ENCODE data around the gene BLM. TPM values are rescaled to one million over a fixed set of nuclear protein-coding genes. Genes with fewer than 3 reads are reported as not detected.

Gene BLM
- total RNA-seq, 2 experiments from 2014 or later, result 46.4 to 47.1 TPM

GRCh38 chr15:90765966-90766365, 48.8 kb downstream of the BLM start:
- POLR2A ChIA-PET, result no interaction called here
- CTCF ChIA-PET, result no interaction called here

DNA sequence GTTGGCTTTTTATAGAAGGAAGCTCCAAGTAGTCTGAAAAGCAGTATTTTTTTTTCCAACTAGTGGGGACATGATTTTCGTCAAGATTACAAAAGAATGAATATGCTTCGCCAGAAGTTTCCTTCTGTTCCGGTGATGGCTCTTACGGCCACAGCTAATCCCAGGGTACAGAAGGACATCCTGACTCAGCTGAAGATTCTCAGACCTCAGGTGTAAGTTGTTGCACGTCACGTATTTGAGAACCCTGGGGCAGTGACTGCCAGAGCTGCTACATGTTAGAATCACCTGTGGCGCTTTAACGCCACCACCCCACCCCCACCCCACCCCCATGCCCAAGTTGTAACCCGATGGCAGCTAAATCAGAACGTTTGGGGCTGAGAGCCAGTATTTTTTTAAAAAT, 52.2 kb downstream of the BLM start:
- ChIA-PET CTCF (interaction anchor here (0.8 kb wide), 1 partner anchor 257 kb away, joined by 3 read pairs; no protein-coding TSS in a partner anchor), POLR2A (no interaction called here)

DNA sequence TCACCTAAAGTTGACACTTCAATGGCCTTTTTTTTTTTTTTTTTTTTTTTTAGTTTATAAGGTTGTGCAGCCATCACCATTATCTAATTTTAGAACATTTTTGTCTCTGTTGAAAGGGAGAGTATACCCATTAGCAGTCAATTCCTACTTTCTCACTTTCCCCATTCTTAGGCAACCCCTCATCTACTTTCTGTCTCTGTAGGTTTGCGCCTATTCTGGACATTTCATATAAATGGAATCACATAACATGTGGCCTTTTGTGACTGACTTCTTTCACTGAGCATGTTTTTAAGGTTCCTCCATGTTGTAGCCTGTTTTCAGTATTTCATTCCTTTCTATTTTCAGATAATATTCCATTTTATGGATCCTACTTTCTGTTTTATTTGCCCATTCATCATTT, 56.3 kb downstream of the BLM start:
- ChIA-PET CTCF (no interaction called here), POLR2A (interaction anchor here (0.7 kb wide), 1 partner anchor 707 kb away, joined by 3 read pairs; no protein-coding TSS in a partner anchor)

DNA sequence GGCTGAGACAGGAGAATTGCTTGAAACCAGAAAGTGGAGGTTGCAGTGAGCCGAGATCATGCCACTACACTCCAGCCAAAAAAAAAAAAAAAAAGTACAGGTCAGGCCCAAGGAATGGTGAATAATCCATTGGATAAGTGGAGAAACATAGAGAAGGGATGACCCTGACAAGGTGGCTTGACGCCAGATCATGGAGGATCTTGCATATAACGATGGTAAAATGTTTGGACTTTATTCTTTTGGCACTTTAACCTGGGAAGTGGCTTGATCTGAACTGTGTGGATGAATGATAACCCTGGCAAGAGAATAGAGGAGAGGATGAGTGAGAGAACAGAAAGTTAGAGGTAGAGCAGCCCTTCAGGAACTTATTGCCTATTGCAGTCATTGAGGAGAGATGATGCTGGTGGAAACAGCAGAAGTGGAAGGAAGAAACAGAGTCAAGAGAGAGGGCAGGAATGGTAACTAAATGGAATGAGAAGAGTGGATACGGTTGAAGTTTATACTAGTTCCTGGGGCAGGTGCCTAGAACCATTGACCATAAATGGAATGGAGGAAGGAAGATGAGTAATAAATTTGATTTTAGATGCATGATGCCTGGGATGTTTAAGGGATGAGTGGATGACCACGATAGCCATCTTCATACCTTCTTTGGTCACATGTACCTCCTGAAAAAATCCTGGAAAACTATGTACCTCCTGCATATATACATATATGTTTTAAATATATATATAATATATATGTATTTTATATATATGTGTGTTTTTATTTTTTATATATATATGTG, 57.8 kb downstream of the BLM start:
- ChIA-PET CTCF (interaction anchor here (0.7 kb wide), 1 partner anchor 32 kb away, joined by 3 read pairs; no protein-coding TSS in a partner anchor), POLR2A (no interaction called here)

DNA sequence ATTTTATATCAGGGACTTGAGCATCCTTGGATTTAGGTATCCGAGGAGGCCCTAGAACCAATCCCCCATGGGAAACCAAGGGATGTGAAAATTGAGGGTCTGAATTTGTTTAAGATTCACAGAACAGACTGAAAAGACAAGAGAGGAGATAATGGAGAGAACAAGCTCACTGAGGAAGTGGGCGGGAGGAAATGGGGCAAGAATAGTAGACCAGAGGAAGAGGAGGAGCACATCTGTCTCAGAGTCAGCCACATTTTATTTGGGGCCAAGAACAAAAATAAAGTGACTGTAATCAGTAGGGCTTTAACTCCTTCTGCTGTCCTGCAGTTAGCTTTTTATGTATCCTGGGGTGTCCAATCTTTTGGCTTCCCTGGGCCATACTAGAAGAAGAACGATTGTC, 63.8 kb downstream of the BLM start:
- POLR2A ChIA-PET, result no interaction called here
- CTCF ChIA-PET, result no interaction called here

DNA sequence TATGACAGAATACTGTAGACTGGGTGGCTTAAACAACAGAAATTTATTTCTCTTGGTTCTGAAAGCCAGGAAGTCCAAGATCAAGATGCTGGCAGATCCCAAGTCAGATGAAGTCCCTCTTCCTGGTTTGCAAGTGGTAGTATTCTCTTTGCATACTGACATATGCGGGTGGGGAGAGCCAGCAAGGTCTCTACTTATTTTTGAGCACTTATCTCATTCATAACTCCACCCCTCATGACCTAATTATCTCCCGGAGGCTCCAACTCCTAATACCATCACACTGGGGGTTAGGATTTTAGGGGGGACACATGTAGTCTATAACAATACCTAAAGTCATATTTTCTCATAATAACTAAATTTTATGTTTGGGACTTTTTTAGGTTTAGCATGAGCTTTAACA, 65.3 kb downstream of the BLM start:
- POLR2A ChIA-PET, result no interaction called here
- CTCF ChIA-PET, result no interaction called here

DNA sequence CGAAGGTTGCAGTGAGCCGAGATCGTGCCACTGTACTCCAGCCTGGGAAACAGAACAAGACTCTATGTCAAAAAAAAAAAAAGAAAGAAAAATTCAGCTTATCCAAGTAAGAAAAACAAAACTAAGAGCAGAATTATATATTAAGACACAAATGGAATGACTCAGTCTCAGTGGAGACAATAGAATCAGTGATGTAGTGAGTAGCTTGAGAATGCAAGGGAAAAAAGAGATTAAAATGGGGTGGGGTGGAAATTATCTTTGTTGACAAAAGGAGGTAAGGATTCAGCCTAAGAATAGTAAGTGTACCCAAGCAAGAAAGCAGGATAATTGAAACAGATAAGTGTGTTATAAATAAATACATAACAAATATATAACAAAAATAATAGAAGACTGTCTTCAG, 70.7 kb downstream of the BLM start:
- CTCF ChIA-PET, result interaction anchor here (0.7 kb wide), 1 partner anchor 245 kb away, joined by 4 read pairs; no protein-coding TSS in a partner anchor
- POLR2A ChIA-PET, result no interaction called here

DNA sequence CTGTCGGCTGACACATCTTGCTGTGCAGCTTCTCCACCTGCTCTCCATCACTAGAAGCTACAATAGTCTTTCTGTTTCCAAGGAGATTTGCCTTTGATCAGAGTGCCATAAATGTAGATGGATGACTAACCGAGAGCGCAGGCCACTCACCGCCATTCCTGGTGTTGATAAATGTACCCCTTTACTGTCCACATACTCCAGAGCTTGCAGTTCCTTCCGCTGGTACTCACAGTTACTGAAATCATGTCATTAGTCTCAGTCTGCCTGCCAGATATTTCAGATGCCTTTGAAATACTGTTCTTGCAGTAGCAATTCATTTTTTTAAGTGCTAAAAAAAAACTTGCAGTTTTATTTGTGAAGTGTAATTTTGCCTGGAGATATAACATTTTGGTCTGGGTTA, 72.3 kb downstream of the BLM start:
- ChIA-PET CTCF (no interaction called here), POLR2A (no interaction called here)

- POLR2A ChIA-PET, result interaction anchor here (0.6 kb wide), 2 partner anchors 52 to 153 kb away, joined by 3 to 4 read pairs; no protein-coding TSS in a partner anchor
- CTCF ChIA-PET, result no interaction called here
Observed at GRCh38 chr15:90790057-90790456, 72.9 kb downstream of the BLM start.

- CTCF ChIA-PET, result interaction anchor here (1.1 kb wide), 1 partner anchor 96 kb away, joined by 3 read pairs; no protein-coding TSS in a partner anchor
- POLR2A ChIA-PET, result no interaction called here
Observed at GRCh38 chr15:90790561-90790960, 73.4 kb downstream of the BLM start.

GRCh38 chr15:90794538-90794937, 77.4 kb downstream of the BLM start:
- ChIA-PET CTCF (no interaction called here), POLR2A (interaction anchor here (0.7 kb wide), 1 partner anchor 1459 kb away, joined by 4 read pairs; no protein-coding TSS in a partner anchor)

DNA sequence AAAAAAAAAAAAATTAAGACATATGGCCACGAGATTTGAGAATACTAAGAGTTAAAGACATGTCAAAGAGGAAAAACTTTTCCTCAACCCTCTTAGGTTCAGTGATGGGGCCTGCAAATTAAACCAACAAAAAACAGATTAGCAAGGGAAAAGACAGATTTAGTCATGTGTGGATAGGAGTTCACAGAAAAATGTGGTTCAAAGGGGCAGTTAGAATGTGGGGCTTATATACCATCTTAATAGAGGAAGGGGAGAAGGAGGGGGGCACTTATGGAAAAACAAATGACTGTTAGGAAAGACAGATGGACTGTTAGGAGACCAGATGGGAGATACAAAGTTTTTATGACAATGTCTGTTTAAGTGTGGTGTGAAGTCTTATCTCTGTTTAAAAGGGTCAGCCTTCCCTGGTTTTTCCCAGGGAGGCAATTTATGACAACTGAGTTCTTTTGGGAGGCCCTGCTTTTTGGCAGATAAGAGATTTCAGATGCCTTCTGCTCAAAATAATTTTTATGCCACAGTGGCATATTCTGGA, 82.6 kb downstream of the BLM start:
- CTCF ChIA-PET, result no interaction called here

DNA sequence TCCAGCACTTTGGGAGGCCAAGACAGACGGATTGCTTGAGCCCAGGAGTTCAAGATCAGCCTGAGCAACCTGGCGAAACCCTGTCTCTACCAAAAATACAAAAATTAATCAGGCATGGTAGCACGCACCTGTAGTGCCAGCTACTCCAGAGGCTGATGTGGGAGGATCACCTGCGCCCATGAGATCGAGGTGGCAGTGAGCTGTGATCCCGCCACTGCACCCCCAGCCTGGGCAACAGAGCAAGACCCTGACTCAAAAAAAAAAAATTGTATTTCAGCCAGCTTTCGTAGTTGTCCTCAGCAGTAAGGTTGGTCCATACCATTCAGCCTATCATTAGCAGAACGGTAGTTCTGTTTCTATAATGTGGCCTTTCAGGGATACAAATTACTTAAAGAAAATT, 84.7 kb downstream of the BLM start:
- ChIA-PET CTCF (interaction anchor here (1.0 kb wide), 1 partner anchor 8 kb away, joined by 3 read pairs; no protein-coding TSS in a partner anchor), POLR2A (interaction anchor here (0.7 kb wide), 1 partner anchor 73 kb away, joined by 3 read pairs; no protein-coding TSS in a partner anchor)

More for the DNA sequence above, 82.6 kb downstream of the BLM start:
- POLR2A ChIA-PET, result no interaction called here

GRCh38 chr15:90807074-90807785, 90.1 kb downstream of the BLM start:
- ChIA-PET POLR2A (no interaction called here), CTCF (interaction anchor here (0.6 to 1.9 kb wide), 3 partner anchors 33 to 79 kb away, joined by 3 to 9 read pairs (median 3); no protein-coding TSS in a partner anchor)

DNA sequence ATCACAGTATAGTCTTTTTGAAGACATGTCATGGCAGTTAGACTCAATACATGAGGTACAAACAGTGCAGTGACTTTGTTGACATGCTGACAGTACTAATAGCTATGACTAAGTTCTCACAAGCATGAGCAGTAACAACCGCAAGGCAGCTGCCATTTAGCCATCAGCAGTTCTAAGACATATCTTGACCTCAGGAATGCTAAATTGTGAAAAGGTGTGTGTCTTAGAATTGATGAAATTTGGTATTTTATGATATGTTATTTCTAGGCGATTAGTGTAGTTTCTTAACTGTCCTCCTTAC, 90.6 kb downstream of the BLM start:
- POLR2A ChIA-PET, result no interaction called here

GRCh38 chr15:90808517-90809235, 91.5 kb downstream of the BLM start:
- ChIA-PET CTCF (interaction anchor here (0.5 to 1.9 kb wide), 3 partner anchors 55 to 170 kb away, joined by 3 to 9 read pairs (median 3); no protein-coding TSS in a partner anchor), POLR2A (interaction anchor here (0.6 kb wide), 1 partner anchor 150 kb away, joined by 5 read pairs; no protein-coding TSS in a partner anchor)

More for the DNA sequence above, 90.6 kb downstream of the BLM start:
- CTCF ChIA-PET, result interaction anchor here (1.2 to 1.9 kb wide), 2 partner anchors 56 to 78 kb away, joined by 3 to 9 read pairs; no protein-coding TSS in a partner anchor

DNA sequence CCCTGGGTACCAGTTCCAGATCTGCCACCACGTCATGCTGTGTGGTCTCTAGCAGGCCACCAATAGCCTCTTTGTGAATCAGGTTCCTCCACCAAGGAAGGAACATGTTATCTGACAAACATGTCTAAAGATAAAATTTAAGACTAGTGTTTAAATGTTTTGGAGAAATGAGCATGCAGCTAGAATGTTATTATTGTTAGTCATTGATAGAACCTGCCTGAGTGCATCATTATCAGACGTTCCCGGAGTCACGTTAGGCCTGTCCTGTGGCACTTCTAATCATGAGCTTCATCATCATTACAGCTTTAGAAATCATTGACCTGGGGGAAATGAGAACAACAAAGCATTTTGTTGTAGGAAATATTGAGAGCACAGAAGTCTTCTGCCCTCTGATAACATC, 92.4 kb downstream of the BLM start:
- CTCF ChIA-PET, result interaction anchor here (0.5 kb wide), 1 partner anchor 171 kb away, joined by 3 read pairs; no protein-coding TSS in a partner anchor
- POLR2A ChIA-PET, result no interaction called here

- POLR2A ChIA-PET, result no interaction called here
- CTCF ChIA-PET, result interaction anchor here (1.1 to 1.3 kb wide), 2 partner anchors 76 to 121 kb away, joined by 3 to 4 read pairs; partner anchors contain the start of gene HDDC3
Observed at GRCh38 chr15:90810354-90810753, 93.2 kb downstream of the BLM start.

- ChIA-PET POLR2A (no interaction called here), CTCF (interaction anchor here (1.4 kb wide), 1 partner anchor 73 kb away, joined by 5 read pairs; no protein-coding TSS in a partner anchor)
Observed at GRCh38 chr15:90812171-90812957, 95.2 kb downstream of the BLM start.

All from activated CD8-positive, alpha-beta memory T cell treated with anti-CD3 and anti-CD28 coated beads for 36 hours (primary cell).